HepG2 (cell line): ENCODE data around the gene CHCHD3.

Source experiments
- CCDC6 ChIP-seq: sonication (generic); formaldehyde crosslinking; IDR thresholded peaks from 2 replicates; pipeline ENCODE4 v1.8.1; 2022; ENCODE audit warnings: mild to moderate bottlenecking, missing genetic modification reagents, moderate library complexity
- CEBPG ChIP-seq: IDR thresholded peaks from 2 replicates; pipeline ENCODE4 v1.6.1; 2016
- EZH2 ChIP-seq: conservative IDR thresholded peaks from 2 replicates; pipeline ENCODE4 v1.6.1; 2012; ENCODE audit warnings: mild to moderate bottlenecking, low read depth, low read length, moderate library complexity
- ISL2 ChIP-seq: sonication (generic); formaldehyde crosslinking; IDR thresholded peaks from 2 replicates; pipeline ENCODE4 v1.5.0; 2020; ENCODE audit warnings: missing genetic modification reagents
- JUND ChIP-seq: sonication (generic); formaldehyde crosslinking; IDR thresholded peaks from 2 replicates; pipeline ENCODE4 v1.8.0; 2022; ENCODE audit warnings: mild to moderate bottlenecking, missing genetic modification reagents
- POLR2A ChIP-seq, 2 experiments: IDR thresholded peaks; 2 replicates each; pipeline ENCODE4 v1.6.1; 2011; ENCODE audit warnings: low read depth in 2 of 2, low read length in 2 of 2, mild to moderate bottlenecking in 1 of 2, moderate library complexity in 1 of 2; ENCODE audit not compliant: insufficient read depth in 1 of 2
- RAD21 ChIP-seq: fragments of 450-650 bp; formaldehyde crosslinking; IDR thresholded peaks from 2 replicates; pipeline ENCODE4 v1.5.0; 2020; ENCODE audit warnings: mild to moderate bottlenecking
- RORA ChIP-seq: sonication (generic); formaldehyde crosslinking; IDR thresholded peaks from 2 replicates; pipeline ENCODE4 v1.5.0; 2020; ENCODE audit warnings: mild to moderate bottlenecking, missing genetic modification reagents, moderate library complexity
- SRSF1 ChIP-seq: fragments of 200-400 bp; formaldehyde crosslinking; optimal IDR thresholded peaks from 2 replicates; pipeline ENCODE3; 2017; ENCODE audit warnings: mild to moderate bottlenecking, low read depth, low read length, moderate library complexity
- TCF7L2 ChIP-seq: IDR thresholded peaks from 2 replicates; pipeline ENCODE4 v1.6.1; 2011; ENCODE audit warnings: mild to moderate bottlenecking, low read depth, low read length, moderate library complexity
- XBP1 ChIP-seq: sonication (generic); formaldehyde crosslinking; IDR thresholded peaks from 2 replicates; pipeline ENCODE4 v1.5.0; 2020; ENCODE audit warnings: missing genetic modification reagents
- ZMYM4 ChIP-seq: sonication (generic); formaldehyde crosslinking; IDR thresholded peaks from 2 replicates; pipeline ENCODE4 v1.8.1; 2023; ENCODE audit warnings: mild to moderate bottlenecking, missing genetic modification reagents
- ZNF10 ChIP-seq: sonication (generic); formaldehyde crosslinking; IDR thresholded peaks from 2 replicates; pipeline ENCODE4 v1.4.0; 2020; ENCODE audit warnings: mild to moderate bottlenecking, low read depth, missing genetic modification reagents, borderline replicate concordance
- TF ChIP-seq, protein P1 (sequence below): sonication (generic); formaldehyde crosslinking; IDR thresholded peaks from 2 replicates; pipeline ENCODE4 v1.4.0; 2020; ENCODE audit warnings: missing genetic modification reagents, borderline replicate concordance

DNA sequence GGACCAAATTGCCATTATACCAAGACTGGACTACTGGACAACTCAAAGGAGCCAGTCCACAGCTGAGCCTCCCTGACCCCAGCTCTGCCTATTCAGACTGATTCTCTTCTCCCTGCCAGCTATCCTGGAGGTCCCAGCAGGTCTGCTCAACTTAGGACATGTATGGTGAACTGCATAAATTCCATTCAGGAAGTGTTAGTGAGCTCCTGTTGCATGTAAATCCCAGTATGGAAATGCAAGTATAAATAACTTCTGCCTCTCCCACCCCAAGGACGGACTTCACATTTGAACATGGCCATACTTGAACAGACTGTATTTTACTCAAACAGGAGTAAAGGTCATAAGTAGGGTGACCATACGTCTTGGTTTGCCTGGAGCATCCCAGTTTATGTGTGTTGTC, 128.4 kb downstream of the CHCHD3 start:
- no peak for TF ChIP-seq ZMYM4 (CRISPR knock-in tag)
- TF ChIP-seq CEBPG (CRISPR knock-in tag), result no peak
- no peak for TF ChIP-seq POLR2A (IDR thresholded peaks at IDR 0.05; ENCODE audit: insufficient read depth in 1 of 2, low read depth in 2 of 2, low read length in 2 of 2)
- no peak for TF ChIP-seq RAD21 (CRISPR knock-in tag)
- no peak for TF ChIP-seq ISL2 (CRISPR knock-in tag)
- TF ChIP-seq ZNF10, result no peak
- TF ChIP-seq, protein P1, sequence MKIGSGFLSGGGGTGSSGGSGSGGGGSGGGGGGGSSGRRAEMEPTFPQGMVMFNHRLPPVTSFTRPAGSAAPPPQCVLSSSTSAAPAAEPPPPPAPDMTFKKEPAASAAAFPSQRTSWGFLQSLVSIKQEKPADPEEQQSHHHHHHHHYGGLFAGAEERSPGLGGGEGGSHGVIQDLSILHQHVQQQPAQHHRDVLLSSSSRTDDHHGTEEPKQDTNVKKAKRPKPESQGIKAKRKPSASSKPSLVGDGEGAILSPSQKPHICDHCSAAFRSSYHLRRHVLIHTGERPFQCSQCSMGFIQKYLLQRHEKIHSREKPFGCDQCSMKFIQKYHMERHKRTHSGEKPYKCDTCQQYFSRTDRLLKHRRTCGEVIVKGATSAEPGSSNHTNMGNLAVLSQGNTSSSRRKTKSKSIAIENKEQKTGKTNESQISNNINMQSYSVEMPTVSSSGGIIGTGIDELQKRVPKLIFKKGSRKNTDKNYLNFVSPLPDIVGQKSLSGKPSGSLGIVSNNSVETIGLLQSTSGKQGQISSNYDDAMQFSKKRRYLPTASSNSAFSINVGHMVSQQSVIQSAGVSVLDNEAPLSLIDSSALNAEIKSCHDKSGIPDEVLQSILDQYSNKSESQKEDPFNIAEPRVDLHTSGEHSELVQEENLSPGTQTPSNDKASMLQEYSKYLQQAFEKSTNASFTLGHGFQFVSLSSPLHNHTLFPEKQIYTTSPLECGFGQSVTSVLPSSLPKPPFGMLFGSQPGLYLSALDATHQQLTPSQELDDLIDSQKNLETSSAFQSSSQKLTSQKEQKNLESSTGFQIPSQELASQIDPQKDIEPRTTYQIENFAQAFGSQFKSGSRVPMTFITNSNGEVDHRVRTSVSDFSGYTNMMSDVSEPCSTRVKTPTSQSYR (CRISPR knock-in tag), result no peak
- TF ChIP-seq CCDC6, result no peak
- TF ChIP-seq RORA, result no peak
- TF ChIP-seq SRSF1, result no peak
- no peak for TF ChIP-seq TCF7L2
- no peak for TF ChIP-seq EZH2
- no peak for TF ChIP-seq JUND (CRISPR knock-in tag)
- TF ChIP-seq XBP1, result no peak
